ENCODE data around the gene LCNL1. TPM values are rescaled to one million over a fixed set of nuclear protein-coding genes. Genes with fewer than 3 reads are reported as not detected.

LCNL1 gene
- total RNA-seq, 1 donor from 2014 or later: not detected

GRCh38 chr9:136939431-136939995, 43.3 kb upstream of the LCNL1 start:
- Mint-ChIP-seq H3K27me3 (no peaks in the 10 kb centered on the region), H3K27ac (peak overlapping the region; percentile 22), H3K4me1 (ENCODE audit: low read depth) (no peaks in the 10 kb centered on the region), H3K4me3 (ENCODE audit: low read depth) (no peak overlapping the region), H3K36me3 (ENCODE audit: insufficient read depth) (peaks cover 2% of the 10 kb centered on the region), H3K9me3 (ENCODE audit: low read depth) (no peaks in the 10 kb centered on the region)
- no peak for DNase-seq (ENCODE audit: low spot score, unreplicated experiment)
- no peak for TF ChIP-seq CTCF (IDR thresholded peaks at IDR 0.05; ENCODE audit: unreplicated experiment)

GRCh38 chr9:136939996-136940525, 42.7 kb upstream of the LCNL1 start:
- H3K4me3 Mint-ChIP-seq (ENCODE audit: low read depth): no peak overlapping the region
- no peak for DNase-seq (ENCODE audit: low spot score, unreplicated experiment)
- H3K4me1 Mint-ChIP-seq (ENCODE audit: low read depth): no peaks in the 10 kb centered on the region
- no peak overlapping the region for H3K27ac Mint-ChIP-seq
- no peaks in the 10 kb centered on the region for H3K9me3 Mint-ChIP-seq (ENCODE audit: low read depth)
- H3K36me3 Mint-ChIP-seq (ENCODE audit: insufficient read depth): peaks cover 2% of the 10 kb centered on the region
- TF ChIP-seq CTCF (IDR thresholded peaks at IDR 0.05; ENCODE audit: unreplicated experiment): no peak
- H3K27me3 Mint-ChIP-seq: no peaks in the 10 kb centered on the region

GRCh38 chr9:136940526-136941230, 42.1 kb upstream of the LCNL1 start:
- no peak for DNase-seq (ENCODE audit: low spot score, unreplicated experiment)
- Mint-ChIP-seq H3K27me3 (no peaks in the 10 kb centered on the region), H3K27ac (no peak overlapping the region), H3K4me1 (ENCODE audit: low read depth) (no peaks in the 10 kb centered on the region), H3K36me3 (ENCODE audit: insufficient read depth) (peaks cover 2% of the 10 kb centered on the region), H3K9me3 (ENCODE audit: low read depth) (no peaks in the 10 kb centered on the region), H3K4me3 (ENCODE audit: low read depth) (no peak overlapping the region)
- no peak for TF ChIP-seq CTCF (IDR thresholded peaks at IDR 0.05; ENCODE audit: unreplicated experiment)

GRCh38 chr9:136941231-136942111, 41.3 kb upstream of the LCNL1 start:
- DNase-seq (ENCODE audit: low spot score, unreplicated experiment): no peak
- no peaks in the 10 kb centered on the region for H3K4me1 Mint-ChIP-seq (ENCODE audit: low read depth)
- no peak overlapping the region for H3K4me3 Mint-ChIP-seq (ENCODE audit: low read depth)
- H3K36me3 Mint-ChIP-seq (ENCODE audit: insufficient read depth): peaks cover 2% of the 10 kb centered on the region
- no peaks in the 10 kb centered on the region for H3K27me3 Mint-ChIP-seq
- H3K9me3 Mint-ChIP-seq (ENCODE audit: low read depth): no peaks in the 10 kb centered on the region
- no peak overlapping the region for H3K27ac Mint-ChIP-seq
- TF ChIP-seq CTCF (IDR thresholded peaks at IDR 0.05; ENCODE audit: unreplicated experiment): no peak

Measured in progenitor cell of endocrine pancreas (in vitro differentiated cells).